GM12878 (cell line): ENCODE results near the gene DDX54. TPM values are rescaled to one million over a fixed set of nuclear protein-coding genes. Genes with fewer than 3 reads are reported as not detected.

Experiments
- ATF7 ChIP-seq: fragments of 450-650 bp; IDR thresholded peaks from 2 replicates; pipeline ENCODE4 v1.6.1; 2016; ENCODE audit warnings: low read depth, mild to moderate bottlenecking
- BCLAF1 ChIP-seq: fragments of 450-650 bp; IDR thresholded peaks from 2 replicates; pipeline ENCODE4 v1.6.1; 2017; ENCODE audit warnings: antibody characterized with exemption, mild to moderate bottlenecking, moderate library complexity
- CBX3 ChIP-seq: fragments of 200-600 bp; sonication (generic); IDR thresholded peaks from 2 replicates; pipeline ENCODE4 v1.6.1; 2016; ENCODE audit warnings: low read depth, borderline replicate concordance
- CHD4 ChIP-seq: fragments of 200-600 bp; sonication (generic); IDR thresholded peaks from 2 replicates; pipeline ENCODE4 v1.6.1; 2016; ENCODE audit warnings: mild to moderate bottlenecking
- CREM ChIP-seq: IDR thresholded peaks from 2 replicates; pipeline ENCODE4 v1.6.1; 2014; ENCODE audit warnings: antibody characterized with exemption, low read depth
- ETV6 ChIP-seq, 2 experiments: fragments of 450-650 bp in 1 of 2; IDR thresholded peaks in 1 of 2; conservative IDR thresholded peaks in 1 of 2; 2 replicates each; pipeline ENCODE4 v1.6.1; 2014; ENCODE audit warnings: antibody characterized with exemption in 1 of 2, borderline replicate concordance in 1 of 2, low read depth in 1 of 2, mild to moderate bottlenecking in 1 of 2, moderate library complexity in 1 of 2
- HDAC6 ChIP-seq: fragments of 200-600 bp; sonication (generic); IDR thresholded peaks from one replicate; pipeline ENCODE4 v1.8.0; 2017; ENCODE audit warnings: antibody characterized with exemption; ENCODE audit not compliant: unreplicated experiment
- HSF1 ChIP-seq: fragments of 150-350 bp; IDR thresholded peaks from 2 replicates; pipeline ENCODE4 v1.6.1; 2014; ENCODE audit warnings: mild to moderate bottlenecking, low read depth, low read length
- IRF3 ChIP-seq: fragments of 450-650 bp; IDR thresholded peaks from 2 replicates; pipeline ENCODE4 v1.6.1; 2014; ENCODE audit warnings: mild to moderate bottlenecking
- MAX ChIP-seq: IDR thresholded peaks from 2 replicates; pipeline ENCODE4 v1.6.1; 2012; ENCODE audit warnings: low read depth, low read length, improper control_type of control experiment
- MEF2A ChIP-seq: IDR thresholded peaks from 2 replicates; pipeline ENCODE4 v1.6.1; 2011; ENCODE audit warnings: low read depth, mild to moderate bottlenecking, low read length, moderate library complexity; ENCODE audit not compliant: insufficient read depth
- PAX8 ChIP-seq: fragments of 450-650 bp; IDR thresholded peaks from 2 replicates; pipeline ENCODE4 v1.6.1; 2017; ENCODE audit warnings: mild to moderate bottlenecking, moderate library complexity
- RAD51 ChIP-seq: fragments of 450-650 bp; IDR thresholded peaks from 2 replicates; pipeline ENCODE4 v1.6.1; 2016; ENCODE audit warnings: moderate library complexity, mild to moderate bottlenecking, inconsistent platforms
- RBBP5 ChIP-seq: fragments of 200-600 bp; sonication (generic); conservative IDR thresholded peaks from 2 replicates; pipeline ENCODE4 v1.6.1; 2016
- STAT3 ChIP-seq: IDR thresholded peaks from 2 replicates; pipeline ENCODE4 v1.6.1; 2011; ENCODE audit warnings: low read depth, low read length, improper control_type of control experiment
- SUPT20H ChIP-seq: IDR thresholded peaks from 2 replicates; pipeline ENCODE4 v1.6.1; 2011; ENCODE audit warnings: low read depth, mild to moderate bottlenecking, low read length, moderate library complexity, borderline replicate concordance; ENCODE audit not compliant: control insufficient read depth
- USF1 ChIP-seq: IDR thresholded peaks from 2 replicates; pipeline ENCODE4 v1.6.1; 2011; ENCODE audit warnings: borderline replicate concordance, low read depth, mild to moderate bottlenecking, moderate library complexity, mixed read lengths, low read length; ENCODE audit not compliant: insufficient read depth; ENCODE audit errors: extremely low read length
- ZNF592 ChIP-seq: fragments of 450-650 bp; IDR thresholded peaks from 2 replicates; pipeline ENCODE4 v1.6.1; 2017; ENCODE audit warnings: mild to moderate bottlenecking, moderate library complexity
- polyA plus RNA-seq, 11 experiments: library from polyadenylated mRNA; depleted of rRNA in 4 of 11; unstranded in 6 of 11; stranded (reverse) in 5 of 11; fragments of >200 nt; fragmentation: Nextera tagmentation in 4 of 11; fragmentation: Illumina TruSeq in 1 of 11; extraction: Ambion mirVana in 4 of 11; extraction: Trizol in 1 of 11; gene quantifications; 1 replicate in 1 of 11; 2 replicates in 10 of 11; pipeline versions ENCODE4 v1.2.1 to v1.2.3, GENCODE V29; 2011 to 2016; ENCODE audit warnings: inconsistent platforms in 2 of 11, missing spikeins in 2 of 11, low read depth in 1 of 11
- total RNA-seq, 4 experiments: library from RNA; depleted of rRNA in 3 of 4; stranded (reverse); fragments of >200 nt in 3 of 4; fragmentation: Illumina TruSeq in 1 of 4; extraction: Trizol in 1 of 4; gene quantifications; 2 replicates each; pipeline versions ENCODE4 v1.2.1 to v1.2.3, GENCODE V29; 2013 to 2021

DDX54 gene
- total and polyA plus RNA-seq, 10 of the 15 experiments (the other 5 are each of a cell fraction or from before 2014, with no cell fraction given), result 1.9 to 115 (median 56.3) TPM

- TF ChIP-seq CBX3 (no peak), HSF1 (no peak), USF1 (no peak), CREM (peak; percentile 72), RBBP5 (no peak), PAX8 (no peak), MEF2A (no peak), IRF3 (no peak), CHD4 (no peak), HDAC6 (no peak), RAD51 (no peak), ETV6 (conservative IDR thresholded peaks at IDR 0.05 in 1 of 2, IDR thresholded peaks at IDR 0.05 in 1 of 2; ENCODE audit: borderline replicate concordance in 1 of 2, low read depth in 1 of 2) (peak in 1 of 2 experiments; percentile 97; a peak in 2 of 4 replicates), BCLAF1 (no peak), MAX (no peak), STAT3 (no peak), ATF7 (peak; percentile 83), SUPT20H (no peak), ZNF592 (no peak)
Observed at GRCh38 chr12:113214895-113215400, 29.7 kb upstream of the DDX54 start (continued).
